Thymus (tissue), 11 donors: ENCODE data around the gene KIF17. TPM values are rescaled to one million over a fixed set of nuclear protein-coding genes. Genes with fewer than 3 reads are reported as not detected.

ENCODE experiments used
- DNase-seq, 9 donors: peaks; one replicate each; pipeline ENCODE4 v3.0.0-alpha.2; 2013; ENCODE audit warnings: low spot score in 9 of 9, low read depth in 6 of 9, missing footprints in 1 of 9
- H3K27ac ChIP-seq, 2 donors: one replicate each; pipeline ENCODE4 v1.5.1; 2013; ENCODE audit warnings: control low read depth in 1 of 2, low read depth in 1 of 2, low read length in 1 of 2, mild to moderate bottlenecking in 1 of 2, moderate library complexity in 1 of 2
- H3K27me3 ChIP-seq, 2 donors: one replicate each; pipeline ENCODE4 v1.5.1; 2013; ENCODE audit warnings: low read length in 1 of 2; ENCODE audit not compliant: control insufficient read depth in 2 of 2, insufficient read depth in 1 of 2
- H3K36me3 ChIP-seq, 2 donors: one replicate each; pipeline ENCODE4 v1.5.1; 2013; ENCODE audit warnings: low read length in 1 of 2, mild to moderate bottlenecking in 1 of 2, moderate library complexity in 1 of 2; ENCODE audit not compliant: control insufficient read depth in 2 of 2, insufficient read depth in 2 of 2
- H3K4me1 ChIP-seq, 2 donors: one replicate each; pipeline ENCODE4 v1.5.1; 2013; ENCODE audit warnings: low read length in 2 of 2; ENCODE audit not compliant: control insufficient read depth in 2 of 2, insufficient read depth in 2 of 2
- H3K4me3 ChIP-seq, 2 donors: one replicate each; pipeline ENCODE4 v1.5.1; 2013; ENCODE audit warnings: low read length in 2 of 2, control low read depth in 1 of 2, mild to moderate bottlenecking in 1 of 2
- H3K9me3 ChIP-seq, 2 donors: one replicate each; pipeline ENCODE4 v1.5.1; 2013; ENCODE audit warnings: low read length in 1 of 2, mild to moderate bottlenecking in 1 of 2; ENCODE audit not compliant: control insufficient read depth in 2 of 2, insufficient read depth in 1 of 2
- WGBS: extraction: QIAGEN DNeasy Blood & Tissue Kit; methylation state at CpG from one replicate; pipeline ENCODE4 v1.1.7; 2013; 5-methylcytosine and 5-hydroxymethylcytosine counted together
- polyA plus RNA-seq: library from polyadenylated mRNA; stranded (reverse); fragments of 200-250 nt; gene quantifications from one replicate; pipeline ENCODE4 v1.2.3, GENCODE V29; 2013
- total RNA-seq: library from RNA; stranded (reverse); fragments of 120-200 nt; gene quantifications from one replicate; pipeline ENCODE4 v1.2.4, GENCODE V29; 2013
- donor health status: healthy.

The KIF17 gene
- total and polyA plus RNA-seq, 2 donors = 0.85 to 1.0 TPM

DNA sequence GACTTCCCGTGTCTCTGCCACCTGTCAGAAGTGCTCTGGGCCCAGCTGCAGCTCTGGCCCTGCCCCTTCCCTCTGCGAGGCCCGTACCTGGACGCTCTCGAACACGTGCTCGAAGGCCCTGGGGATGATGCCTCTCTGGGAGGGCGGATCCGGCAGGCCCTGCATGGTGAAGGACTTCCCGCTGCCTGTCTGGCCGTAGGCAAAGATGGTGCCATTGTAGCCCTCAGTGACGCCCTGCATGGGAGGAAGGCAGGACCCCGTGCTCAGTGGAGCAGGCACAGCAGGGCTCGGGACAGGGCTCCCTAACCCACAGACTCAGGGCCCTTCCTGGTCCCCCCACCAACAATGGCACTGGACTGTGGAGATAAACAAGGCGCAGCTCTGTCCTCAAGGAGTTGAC is 2.4 kb downstream of the KIF17 start:
- H3K4me3 ChIP-seq = no peak overlapping the region
- no peaks in the 10 kb centered on the region for H3K9me3 ChIP-seq
- H3K4me1 ChIP-seq = peaks cover 4% of the 10 kb centered on the region in 2 donors
- DNase-seq = no peak
- WGBS = 91% methylated on average over 15 of the region's 15 CpGs
- no peak overlapping the region for H3K27ac ChIP-seq
- H3K36me3 ChIP-seq = no peaks in the 10 kb centered on the region
- H3K27me3 ChIP-seq = peaks cover 15 to 51% of the 10 kb centered on the region in 2 donors

DNA sequence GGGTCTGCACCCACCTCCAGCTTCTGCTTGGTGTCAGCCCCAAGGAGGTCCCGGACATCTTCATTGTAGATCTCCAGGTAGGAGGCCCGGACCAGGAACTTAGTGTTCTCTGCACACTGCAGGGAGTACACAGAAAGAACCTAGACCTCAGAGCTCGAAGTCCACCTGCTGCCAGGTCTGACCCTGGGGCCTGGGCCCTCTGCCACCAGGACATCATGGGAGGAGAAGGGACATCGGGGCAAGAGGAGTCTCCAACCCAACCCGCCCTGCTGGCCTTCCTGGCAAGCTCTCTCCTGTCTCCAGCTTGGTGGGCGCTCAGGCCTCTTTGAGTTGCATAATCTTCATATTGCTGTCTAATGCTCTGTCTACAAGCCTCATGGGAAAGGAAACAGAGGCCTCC is 4.4 kb downstream of the KIF17 start:
- Histone ChIP-seq H3K4me3 (no peak overlapping the region), H3K36me3 (no peaks in the 10 kb centered on the region), H3K27me3 (peaks cover 15 to 31% of the 10 kb centered on the region in 2 donors), H3K9me3 (no peaks in the 10 kb centered on the region), H3K27ac (no peak overlapping the region), H3K4me1 (peaks cover 4% of the 10 kb centered on the region in 2 donors)
- 95% methylated on average over 6 of the region's 6 CpGs for WGBS
- DNase-seq = no peak

DNA sequence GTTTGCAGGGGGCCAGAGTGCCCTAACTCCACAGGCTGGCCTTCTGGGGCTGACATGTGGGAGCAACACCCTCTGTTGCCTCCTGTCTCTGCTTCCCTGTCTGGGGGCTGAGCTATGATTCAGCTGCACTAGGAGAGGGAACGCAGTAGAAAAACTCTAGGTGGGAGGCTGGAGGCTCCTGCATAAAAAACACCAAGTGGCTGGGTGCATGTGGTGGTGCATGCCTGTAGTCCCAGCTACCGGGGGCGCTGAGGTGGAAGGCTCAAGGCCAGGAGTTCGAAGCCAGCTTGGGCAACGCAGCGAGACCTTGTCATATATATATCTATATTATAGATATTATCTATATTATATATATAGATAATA is 5.6 kb downstream of the KIF17 start:
- H3K27me3 ChIP-seq = peaks cover 7 to 21% of the 10 kb centered on the region in 2 donors
- peaks cover 0 to 3% of the 10 kb centered on the region in 2 donors for H3K9me3 ChIP-seq
- no peak for DNase-seq
- 90% methylated on average over 6 of the region's 6 CpGs for WGBS
- no peaks in the 10 kb centered on the region for H3K4me1 ChIP-seq
- H3K4me3 ChIP-seq = no peak overlapping the region
- H3K27ac ChIP-seq = no peak overlapping the region
- no peaks in the 10 kb centered on the region for H3K36me3 ChIP-seq

DNA sequence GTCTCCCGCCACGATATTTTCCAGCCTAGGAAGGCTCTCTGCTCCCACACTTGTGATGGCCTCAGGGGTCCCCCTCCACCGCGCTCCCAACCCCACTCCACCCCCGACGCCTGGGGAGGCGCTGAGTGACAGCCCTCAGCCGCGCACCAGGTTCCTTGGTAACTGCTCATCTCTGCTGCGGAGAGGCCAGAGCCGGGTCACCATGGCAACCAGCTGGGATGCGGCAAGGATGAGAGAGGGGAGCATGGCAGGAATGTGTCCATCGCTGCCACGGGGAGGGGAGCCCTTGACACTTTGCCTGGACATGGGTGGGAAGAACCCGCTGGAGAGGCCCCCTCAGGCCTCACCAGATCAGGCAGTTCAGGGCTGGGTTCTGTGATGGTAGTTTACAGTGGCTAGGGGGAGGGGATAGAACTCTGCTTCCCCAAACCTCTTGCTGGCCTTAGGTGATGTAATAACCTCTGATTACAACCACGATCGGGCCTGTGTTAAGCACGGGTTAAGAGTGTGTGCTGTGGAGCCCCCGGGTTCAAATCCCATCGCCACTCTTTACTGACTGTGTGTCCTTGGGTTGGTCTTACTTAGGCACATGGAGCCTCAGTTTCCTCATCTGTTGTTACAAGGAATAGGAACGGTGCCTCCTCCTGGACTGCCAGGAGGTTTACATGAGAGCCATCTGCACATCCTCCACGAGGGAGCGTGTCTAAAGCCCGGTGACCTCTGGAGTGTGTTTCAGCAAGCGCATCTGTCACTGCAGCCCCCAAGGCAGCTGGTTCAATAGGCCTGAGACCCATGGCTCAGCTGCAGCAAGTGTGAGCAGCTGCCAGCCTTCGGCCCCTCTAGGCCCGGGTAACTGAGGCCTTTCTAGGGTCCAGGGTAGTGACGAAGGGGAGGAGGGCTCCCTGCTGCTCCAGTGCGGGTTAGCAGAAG is 6.3 kb downstream of the KIF17 start:
- H3K4me3 ChIP-seq = no peak overlapping the region
- H3K36me3 ChIP-seq = no peaks in the 10 kb centered on the region
- DNase-seq = no peak
- H3K27me3 ChIP-seq = peaks cover 4 to 15% of the 10 kb centered on the region in 2 donors
- H3K4me1 ChIP-seq = no peaks in the 10 kb centered on the region
- H3K9me3 ChIP-seq = peaks cover 0 to 3% of the 10 kb centered on the region in 2 donors
- no peak overlapping the region for H3K27ac ChIP-seq
- 93% methylated on average over 29 of the region's 29 CpGs for WGBS

DNA sequence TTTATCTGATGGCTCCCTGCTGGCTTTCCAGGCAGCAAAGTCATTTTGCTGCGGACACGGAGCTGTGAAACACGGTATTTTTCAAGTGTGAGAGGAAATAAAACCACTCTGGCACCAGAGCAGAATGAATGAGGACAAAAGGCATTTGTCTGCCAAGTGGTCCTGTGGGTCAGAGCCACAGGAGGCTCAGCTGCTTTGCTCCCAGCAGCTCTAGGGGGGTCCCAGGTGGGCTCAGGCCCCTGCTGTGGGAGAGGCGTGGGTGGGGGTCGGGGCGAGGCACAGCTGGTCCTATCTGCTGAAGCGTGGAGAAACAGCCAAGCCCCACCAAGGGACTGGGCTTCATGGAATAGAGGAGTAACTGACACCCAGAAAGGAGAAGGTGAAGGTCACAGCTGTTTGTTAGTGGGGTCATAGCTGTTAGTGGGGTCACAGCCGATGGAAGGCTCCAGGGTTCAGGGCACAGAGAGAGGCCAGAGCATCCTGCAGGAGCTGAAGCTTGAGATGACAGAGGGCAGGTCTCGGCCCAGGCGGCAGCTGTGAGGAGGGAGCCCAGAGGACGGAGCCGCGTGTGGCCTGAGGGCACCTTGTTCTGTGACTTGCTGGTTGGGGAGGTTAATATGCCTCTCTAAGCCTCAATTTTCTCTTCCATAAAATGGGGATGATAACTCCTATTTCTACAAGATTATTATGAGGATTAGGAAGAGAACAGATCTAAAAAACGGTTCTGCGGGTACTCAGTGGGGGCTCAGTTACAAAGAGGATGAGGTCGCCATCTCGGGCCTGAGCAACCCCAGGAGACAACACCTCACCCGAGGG is 7.1 kb downstream of the KIF17 start:
- Histone ChIP-seq H3K4me3 (no peak overlapping the region), H3K27ac (no peak overlapping the region), H3K9me3 (peaks cover 0 to 3% of the 10 kb centered on the region in 2 donors), H3K27me3 (peaks cover 0 to 6% of the 10 kb centered on the region in 2 donors), H3K4me1 (no peaks in the 10 kb centered on the region), H3K36me3 (no peaks in the 10 kb centered on the region)
- DNase-seq = no peak
- WGBS = 84% methylated on average over 18 of the region's 18 CpGs

DNA sequence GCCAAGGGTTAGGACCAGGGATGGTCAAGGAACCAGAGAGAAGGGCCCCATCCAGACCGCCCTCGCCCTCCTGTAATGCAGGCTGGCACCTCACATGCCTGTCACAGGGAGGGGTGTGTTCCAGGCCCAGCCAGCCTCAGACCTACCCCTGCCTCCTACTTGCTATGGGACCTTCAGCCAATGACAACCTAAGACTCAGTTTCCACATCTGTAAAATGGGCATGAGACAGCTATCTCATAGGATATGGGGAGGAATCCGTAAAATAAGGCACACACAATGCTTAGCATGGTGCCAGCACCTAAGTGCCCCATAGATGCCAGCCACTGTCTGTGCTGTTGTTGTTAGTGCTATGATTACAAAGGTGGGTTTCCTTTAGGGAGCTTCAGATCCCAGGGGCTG is 7.9 kb downstream of the KIF17 start:
- H3K27ac ChIP-seq = no peak overlapping the region
- H3K9me3 ChIP-seq = peaks cover 0 to 3% of the 10 kb centered on the region in 2 donors
- no peaks in the 10 kb centered on the region for H3K4me1 ChIP-seq
- WGBS = over 99% methylated on average over 3 of the region's 3 CpGs
- H3K36me3 ChIP-seq = no peaks in the 10 kb centered on the region
- no peak overlapping the region for H3K4me3 ChIP-seq
- H3K27me3 ChIP-seq = no peaks in the 10 kb centered on the region
- DNase-seq = no peak

DNA sequence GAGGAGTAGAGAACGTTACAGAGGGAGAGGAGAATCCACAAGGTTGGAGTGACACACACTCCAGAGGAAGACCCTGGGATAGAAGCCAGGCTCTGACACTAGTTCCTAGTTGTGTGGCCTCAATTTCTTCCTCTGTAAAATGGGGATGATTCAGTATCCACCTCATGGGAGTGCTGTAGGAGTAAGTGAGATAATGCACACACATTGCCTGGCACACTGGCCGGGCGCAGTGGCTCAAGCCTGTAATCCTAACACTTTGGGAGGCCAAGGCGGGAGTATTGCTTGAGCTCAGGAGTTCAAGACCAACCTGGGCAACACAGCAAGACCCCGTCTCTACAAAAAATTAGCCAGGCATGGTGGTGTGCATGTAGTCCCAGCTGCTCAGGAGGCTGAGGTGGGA is 8.9 kb downstream of the KIF17 start:
- Histone ChIP-seq H3K36me3 (no peaks in the 10 kb centered on the region), H3K27me3 (no peaks in the 10 kb centered on the region), H3K4me1 (no peaks in the 10 kb centered on the region), H3K9me3 (peaks cover 0 to 3% of the 10 kb centered on the region in 2 donors), H3K4me3 (no peak overlapping the region), H3K27ac (no peak overlapping the region)
- DNase-seq = no peak
- 84% methylated on average over 5 of the region's 5 CpGs for WGBS

DNA sequence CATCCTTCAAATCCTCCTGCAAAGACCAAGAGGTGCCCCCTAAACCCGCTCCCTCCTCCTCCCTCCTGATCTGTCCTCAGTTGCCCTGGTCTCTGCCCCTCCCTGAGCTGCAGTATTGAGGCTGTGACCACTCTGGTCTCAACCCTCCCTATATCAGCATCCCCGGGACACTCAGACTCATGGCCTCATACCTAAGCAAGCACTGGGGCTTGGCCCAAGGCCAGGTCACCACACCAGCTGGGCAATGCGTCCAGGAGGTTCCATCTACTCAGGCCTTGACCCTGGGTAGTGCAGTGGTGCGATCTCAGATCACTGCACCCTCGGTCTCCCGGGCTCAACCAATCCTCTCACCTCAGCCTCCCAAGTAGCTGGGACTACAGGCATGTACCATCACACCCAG is 9.8 kb downstream of the KIF17 start:
- Histone ChIP-seq H3K27me3 (no peaks in the 10 kb centered on the region), H3K27ac (no peak overlapping the region), H3K4me3 (no peak overlapping the region), H3K4me1 (no peaks in the 10 kb centered on the region), H3K36me3 (no peaks in the 10 kb centered on the region), H3K9me3 (peaks cover 0 to 3% of the 10 kb centered on the region in 2 donors)
- no peak for DNase-seq
- WGBS = 94% methylated on average over 6 of the region's 6 CpGs

DNA sequence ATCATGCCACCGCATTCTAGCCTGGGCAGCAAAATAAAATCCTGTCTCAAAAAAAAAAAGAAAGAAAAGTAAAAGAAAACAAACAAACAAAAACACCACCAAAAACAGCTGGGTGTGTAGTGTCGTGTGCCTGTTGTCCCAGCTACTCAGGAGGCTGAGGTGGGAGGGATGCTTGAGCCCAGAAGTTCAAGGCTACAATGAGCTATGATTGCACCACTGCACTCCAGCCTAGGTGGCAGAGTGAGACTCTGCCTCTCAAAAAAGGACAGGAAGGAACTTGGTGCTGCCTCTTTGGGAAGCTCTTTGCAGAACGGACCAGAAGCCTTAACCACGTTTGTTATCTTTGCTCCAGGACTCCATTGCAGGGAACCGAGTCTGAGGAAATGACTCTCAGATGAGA is 11.0 kb downstream of the KIF17 start:
- H3K4me3 ChIP-seq = no peak overlapping the region
- no peaks in the 10 kb centered on the region for H3K4me1 ChIP-seq
- no peak overlapping the region for H3K27ac ChIP-seq
- 44% methylated on average over 5 of the region's 5 CpGs for WGBS
- no peaks in the 10 kb centered on the region for H3K36me3 ChIP-seq
- no peaks in the 10 kb centered on the region for H3K27me3 ChIP-seq
- no peak for DNase-seq
- H3K9me3 ChIP-seq = peaks cover 0 to 3% of the 10 kb centered on the region in 2 donors
